Thyroid gland (tissue), 4 donors: ENCODE measurements around the gene KCNIP4. TPM values are rescaled to one million over a fixed set of nuclear protein-coding genes. Genes with fewer than 3 reads are reported as not detected.
"Not testable (repeated sequence)": the region's sequence is repeated elsewhere in the genome, so short reads cannot be mapped to it uniquely, and the experiment has no call there.

Source experiments
- DNase-seq, 2 donors: peaks; one replicate each; pipeline ENCODE4 v3.0.0-alpha.2; 2019
- H3K27ac ChIP-seq, 3 donors: fragments of 200-600 bp; sonication (generic); 1 replicate in 2 of 3; 2 replicates in 1 of 3; pipeline ENCODE4 v1.5.1; 2016 to 2019; ENCODE audit warnings: mild to moderate bottlenecking in 1 of 3, moderate library complexity in 1 of 3
- H3K27me3 ChIP-seq: fragments of 200-600 bp; sonication (generic); one replicate; pipeline ENCODE4 v1.5.1; 2019
- H3K36me3 ChIP-seq, 2 donors: fragments of 200-600 bp; sonication (generic); one replicate each; pipeline ENCODE4 v1.5.1; 2016 to 2019
- H3K4me1 ChIP-seq, 2 donors: fragments of 200-600 bp; sonication (generic); one replicate each; pipeline ENCODE4 v1.5.1; 2017 to 2019
- H3K4me3 ChIP-seq, 3 donors: fragments of 200-600 bp; sonication (generic); replicated peaks in 1 of 3; 1 replicate in 2 of 3; 2 replicates in 1 of 3; pipeline ENCODE4 v1.5.1; 2016; ENCODE audit warnings: mild to moderate bottlenecking in 1 of 3
- H3K9me3 ChIP-seq: fragments of 200-600 bp; sonication (generic); one replicate; pipeline ENCODE4 v1.5.1; 2017
- POLR2A ChIP-seq, 2 donors: fragments of 450-650 bp; IDR thresholded peaks; one replicate each; pipeline ENCODE4 v1.6.1; 2017; ENCODE audit warnings: antibody characterized with exemption in 2 of 2, mild to moderate bottlenecking in 2 of 2, moderate library complexity in 1 of 2
- WGBS, 2 donors: methylation state at CpG; one replicate each; pipeline ENCODE4 v1.1.5; 2017; 5-methylcytosine and 5-hydroxymethylcytosine counted together
- intact Hi-C: fragments of 100-400 bp; cut with DNase I; formaldehyde crosslinking; loops from one replicate; pipeline ENCODE4 v1.15.1; 2023
- total RNA-seq, 4 donors: library from RNA; depleted of rRNA; stranded (reverse); fragments of >200 nt; gene quantifications; one replicate each; pipeline ENCODE4 v1.2.3, GENCODE V29; 2016
- TF ChIP-seq, protein P1 (sequence below), 6 experiments: fragments of 200-600 bp in 3 of 6; fragments of 450-650 bp in 3 of 6; sonication (generic) in 3 of 6; IDR thresholded peaks; one replicate each; pipeline ENCODE4 v1.5.1; 2016 to 2019; ENCODE audit warnings: antibody characterized with exemption in 6 of 6, mild to moderate bottlenecking in 2 of 6, inconsistent platforms in 1 of 6, moderate library complexity in 1 of 6

Gene KCNIP4
- total RNA-seq, 4 donors from 2014 or later, result 2.0 to 6.6 (median 4.4) TPM

DNA sequence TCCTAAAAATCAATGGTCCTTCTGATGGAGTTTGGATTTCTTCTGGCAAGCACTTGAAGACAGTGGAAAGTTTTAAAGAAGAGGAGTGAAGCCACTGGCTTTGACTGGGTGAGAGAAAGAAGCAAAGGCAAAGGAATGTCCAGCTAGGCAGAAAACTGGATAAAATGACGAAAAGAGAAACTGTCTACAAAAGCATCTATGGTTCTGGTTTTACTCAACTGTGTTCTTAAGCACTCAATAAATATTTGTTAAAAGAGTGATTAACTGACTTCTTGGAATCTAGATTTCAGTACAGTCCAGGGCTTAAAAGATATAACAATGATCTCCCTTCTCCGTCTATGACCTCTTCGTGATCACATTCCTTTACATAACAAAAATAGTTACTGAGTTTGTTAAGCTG is 1195.9 kb downstream of the KCNIP4 start:
- 97% methylated on average over 3 of the region's 3 CpGs for WGBS, 2 donors
- Histone ChIP-seq H3K36me3 (no peaks in the 10 kb centered on the region), H3K27me3 (no peaks in the 10 kb centered on the region), H3K27ac (no peak overlapping the region), H3K4me1 (no peaks in the 10 kb centered on the region), H3K9me3 (no peaks in the 10 kb centered on the region), H3K4me3 (no peak overlapping the region)
- intact Hi-C loops, result no loop called here
- no peak for TF ChIP-seq POLR2A (IDR thresholded peaks at IDR 0.05)
- TF ChIP-seq, protein P1, sequence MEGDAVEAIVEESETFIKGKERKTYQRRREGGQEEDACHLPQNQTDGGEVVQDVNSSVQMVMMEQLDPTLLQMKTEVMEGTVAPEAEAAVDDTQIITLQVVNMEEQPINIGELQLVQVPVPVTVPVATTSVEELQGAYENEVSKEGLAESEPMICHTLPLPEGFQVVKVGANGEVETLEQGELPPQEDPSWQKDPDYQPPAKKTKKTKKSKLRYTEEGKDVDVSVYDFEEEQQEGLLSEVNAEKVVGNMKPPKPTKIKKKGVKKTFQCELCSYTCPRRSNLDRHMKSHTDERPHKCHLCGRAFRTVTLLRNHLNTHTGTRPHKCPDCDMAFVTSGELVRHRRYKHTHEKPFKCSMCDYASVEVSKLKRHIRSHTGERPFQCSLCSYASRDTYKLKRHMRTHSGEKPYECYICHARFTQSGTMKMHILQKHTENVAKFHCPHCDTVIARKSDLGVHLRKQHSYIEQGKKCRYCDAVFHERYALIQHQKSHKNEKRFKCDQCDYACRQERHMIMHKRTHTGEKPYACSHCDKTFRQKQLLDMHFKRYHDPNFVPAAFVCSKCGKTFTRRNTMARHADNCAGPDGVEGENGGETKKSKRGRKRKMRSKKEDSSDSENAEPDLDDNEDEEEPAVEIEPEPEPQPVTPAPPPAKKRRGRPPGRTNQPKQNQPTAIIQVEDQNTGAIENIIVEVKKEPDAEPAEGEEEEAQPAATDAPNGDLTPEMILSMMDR (IDR thresholded peaks at IDR 0.05), result no peak
- DNase-seq, result no peak

DNA sequence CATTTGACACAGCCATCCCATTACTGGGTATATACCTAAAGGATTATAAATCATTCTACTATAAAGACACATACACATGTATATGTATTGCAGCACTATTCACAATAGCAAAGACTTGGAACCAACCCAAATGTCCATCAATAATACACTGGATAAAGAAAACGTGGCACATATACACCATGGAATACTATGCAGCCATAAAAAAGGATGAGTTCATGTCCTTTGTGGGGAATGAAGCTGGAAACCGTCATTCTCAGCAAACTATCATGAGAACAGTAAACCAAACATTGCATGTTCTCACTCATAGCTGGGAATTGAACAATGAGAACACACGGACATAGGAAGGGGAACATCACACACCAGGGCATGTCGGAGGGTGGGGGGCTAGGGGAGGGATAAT is 1202.6 kb downstream of the KCNIP4 start:
- H3K27ac ChIP-seq, H3K9me3 ChIP-seq, intact Hi-C loops, H3K27me3 ChIP-seq, H3K4me1 ChIP-seq, H3K36me3 ChIP-seq, DNase-seq, H3K4me3 ChIP-seq: not testable (repeated sequence)
- 94 to 96% methylated on average over 4 of the region's 4 CpGs for WGBS, 2 donors

DNA sequence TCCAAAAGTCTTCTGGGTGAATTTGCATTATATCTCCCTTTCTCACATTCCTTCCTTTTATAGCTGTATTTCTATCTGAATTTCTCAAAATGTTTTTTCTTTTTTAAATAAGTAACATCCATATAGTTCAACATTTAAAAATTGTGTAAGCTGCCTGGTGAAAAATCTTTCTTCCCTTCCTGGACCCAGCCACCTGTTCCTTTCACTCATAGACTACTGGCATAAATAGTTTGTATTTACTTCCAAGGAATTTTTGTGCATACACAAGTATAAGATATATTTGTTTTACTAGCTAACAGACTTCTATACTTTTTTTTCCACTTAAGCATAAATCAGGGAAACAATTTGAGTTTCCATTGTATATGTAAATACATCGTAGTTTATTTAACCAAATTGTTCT is 1212.6 kb downstream of the KCNIP4 start:
- DNase-seq, result no peak
- Histone ChIP-seq H3K4me1 (no peaks in the 10 kb centered on the region), H3K36me3 (peaks cover 5 to 12% of the 10 kb centered on the region in 2 donors), H3K27me3 (no peaks in the 10 kb centered on the region), H3K9me3 (no peaks in the 10 kb centered on the region), H3K27ac (no peak overlapping the region), H3K4me3 (no peak overlapping the region)
- 94 to 97% methylated on average over 1 of the region's 1 CpG for WGBS, 2 donors
- no peak for TF ChIP-seq POLR2A (IDR thresholded peaks at IDR 0.05)
- TF ChIP-seq, protein P1 (IDR thresholded peaks at IDR 0.05), result no peak
- intact Hi-C loops, result no loop called here

DNA sequence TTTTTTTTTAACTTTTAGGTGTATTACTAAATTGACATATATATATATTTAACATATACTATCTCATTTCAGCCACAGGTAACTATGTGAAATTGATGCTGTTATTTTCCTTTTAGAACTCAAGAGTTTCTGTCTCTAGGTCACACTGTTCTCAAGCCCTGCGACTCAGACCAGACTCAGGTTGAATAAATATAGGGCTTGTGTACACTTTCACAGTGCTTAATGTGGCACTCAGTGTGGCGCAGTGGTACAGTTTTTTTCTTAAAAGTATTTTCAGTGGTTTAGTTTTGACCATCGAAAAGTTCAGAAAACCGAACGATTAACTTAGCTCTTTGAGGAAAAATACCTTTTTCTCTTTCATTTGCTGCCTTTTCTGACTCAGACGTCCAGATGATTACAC is 1223.7 kb downstream of the KCNIP4 start:
- DNase-seq, result no peak
- WGBS, 2 donors, result 59 to 71% methylated on average over 6 of the region's 6 CpGs
- Histone ChIP-seq H3K9me3 (no peaks in the 10 kb centered on the region), H3K27me3 (no peaks in the 10 kb centered on the region), H3K4me1 (no peaks in the 10 kb centered on the region), H3K36me3 (peaks cover 38 to 41% of the 10 kb centered on the region in 2 donors), H3K27ac (no peak overlapping the region), H3K4me3 (no peak overlapping the region)
- intact Hi-C loops, result no loop called here
- TF ChIP-seq POLR2A (IDR thresholded peaks at IDR 0.05), result no peak
- TF ChIP-seq, protein P1 (IDR thresholded peaks at IDR 0.05), result no peak

DNA sequence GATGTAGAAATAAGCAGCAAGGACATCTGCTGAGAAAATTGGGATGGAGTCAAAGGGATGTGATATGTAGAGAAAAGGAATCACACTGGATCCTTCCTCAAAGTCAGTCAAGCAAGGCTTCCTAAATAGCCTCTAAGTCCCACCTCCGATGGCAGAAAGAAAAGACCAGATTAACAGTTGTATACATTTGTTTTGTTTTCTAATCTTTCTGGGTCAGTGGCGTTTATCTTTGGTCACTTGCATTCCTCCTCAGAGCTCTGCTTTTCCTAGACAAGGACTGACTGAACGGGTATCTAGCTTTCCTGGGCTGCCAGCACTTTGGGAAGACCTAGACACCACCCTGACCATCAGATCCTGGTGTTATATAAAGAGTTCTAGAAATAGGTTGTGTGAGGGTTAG is 1225.1 kb downstream of the KCNIP4 start:
- Histone ChIP-seq H3K4me3 (no peak overlapping the region), H3K27me3 (no peaks in the 10 kb centered on the region), H3K4me1 (no peaks in the 10 kb centered on the region), H3K36me3 (peaks cover 38 to 42% of the 10 kb centered on the region in 2 donors), H3K9me3 (no peaks in the 10 kb centered on the region), H3K27ac (no peak overlapping the region)
- intact Hi-C loops, result no loop called here
- no peak for TF ChIP-seq POLR2A (IDR thresholded peaks at IDR 0.05)
- TF ChIP-seq, protein P1 (IDR thresholded peaks at IDR 0.05), result no peak
- DNase-seq, result no peak
- 85 to 88% methylated on average over 3 of the region's 3 CpGs for WGBS, 2 donors

DNA sequence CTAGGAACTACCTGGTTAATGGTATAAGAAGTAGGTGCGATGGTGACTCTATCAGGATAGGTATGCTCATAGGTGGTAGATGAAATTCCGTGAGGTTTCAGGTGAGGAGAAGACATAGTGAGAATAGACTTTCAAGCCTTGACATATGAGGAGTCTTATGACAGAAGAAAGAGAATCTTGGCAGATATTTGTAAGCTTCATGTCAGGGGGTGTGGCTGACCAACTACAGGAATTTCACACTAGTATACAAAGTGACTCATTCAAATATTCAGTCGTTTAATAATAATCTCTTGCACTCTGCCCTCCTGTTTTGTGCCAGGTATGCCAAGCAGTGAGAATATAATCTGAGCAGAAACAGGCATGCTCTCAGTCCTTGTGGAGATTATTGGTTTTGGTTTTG is 1225.6 kb downstream of the KCNIP4 start:
- Histone ChIP-seq H3K9me3 (no peaks in the 10 kb centered on the region), H3K4me1 (no peaks in the 10 kb centered on the region), H3K27me3 (no peaks in the 10 kb centered on the region), H3K4me3 (no peak overlapping the region), H3K27ac (no peak overlapping the region), H3K36me3 (peaks cover 38 to 44% of the 10 kb centered on the region in 2 donors)
- WGBS, 2 donors, result 62 to 76% methylated on average over 3 of the region's 3 CpGs
- intact Hi-C loops, result no loop called here
- TF ChIP-seq, protein P1 (IDR thresholded peaks at IDR 0.05), result no peak
- no peak for TF ChIP-seq POLR2A (IDR thresholded peaks at IDR 0.05)
- DNase-seq, result no peak
